ENCODE measurements around the gene CFAP91. TPM values are rescaled to one million over a fixed set of nuclear protein-coding genes. Genes with fewer than 3 reads are reported as not detected.

CFAP91 gene
- total and polyA plus RNA-seq, 9 of the 15 experiments (the other 6 are each of a cell fraction or from before 2014, with no cell fraction given), result not detected

GRCh38 chr3:119700269-119700919 lies 2.4 kb upstream of the CFAP91 start:
- no peaks in the 10 kb centered on the region for H3K27me3 ChIP-seq (ENCODE audit: control insufficient read depth in 2 of 2, insufficient read depth in 2 of 2, low read length in 2 of 2)
- no peak for ATAC-seq
- WGBS (ENCODE audit: insufficient coverage, low coverage, missing lambda C conversion rate), result 59% methylated on average over 4 of the region's 4 CpGs
- no peak overlapping the region for H3K27ac ChIP-seq (ENCODE audit: extremely low read depth, low read depth, low read length)
- TF ChIP-seq ELF1 (tag; IDR thresholded peaks at IDR 0.05) (peak; percentile 29; the same call in 1 of the 2 replicates), ZNF695 (CRISPR knock-in tag; IDR thresholded peaks at IDR 0.05) (no peak), CEBPG (CRISPR knock-in tag; IDR thresholded peaks at IDR 0.05) (no peak), CEBPG (tag; conservative IDR thresholded peaks at IDR 0.05 in 1 of 2, IDR thresholded peaks at IDR 0.05 in 1 of 2) (no peak), STAT5A (IDR thresholded peaks at IDR 0.05; ENCODE audit: borderline replicate concordance, low read length) (no peak), RCOR1 (IDR thresholded peaks at IDR 0.05; ENCODE audit: borderline replicate concordance in 1 of 2, low read depth in 2 of 2, low read length in 2 of 2) (no peak), ZZZ3 (IDR thresholded peaks at IDR 0.05) (no peak), KDM2B (CRISPR knock-in tag; IDR thresholded peaks at IDR 0.05) (no peak), ATF3 (IDR thresholded peaks at IDR 0.05) (peak; percentile 52; the same call in 1 of the 2 replicates), ATF3 (CRISPR knock-in tag; conservative IDR thresholded peaks at IDR 0.05) (no peak), RAD51 (IDR thresholded peaks at IDR 0.05; ENCODE audit: borderline replicate concordance, low read depth) (no peak), CREB1 (IDR thresholded peaks at IDR 0.05) (no peak), CREB1 (CRISPR knock-in tag; IDR thresholded peaks at IDR 0.05) (no peak), ZNF232 (CRISPR knock-in tag; IDR thresholded peaks at IDR 0.05) (no peak), RNF2 (IDR thresholded peaks at IDR 0.05) (no peak), CEBPB (tag; IDR thresholded peaks at IDR 0.05) (no peak), POLR2B (IDR thresholded peaks at IDR 0.05; ENCODE audit: low read depth, partially characterized antibody) (no peak), MAFK (IDR thresholded peaks at IDR 0.05; ENCODE audit: low read length) (no peak), SPI1 (IDR thresholded peaks at IDR 0.05; ENCODE audit: borderline replicate concordance, low read depth, low read length) (0 out of 2 replicates have a peak, but pooled peaks have one; percentile 8), FOXJ3 (CRISPR knock-in tag; IDR thresholded peaks at IDR 0.05) (no peak)
- H3K9me3 ChIP-seq (replicated peaks; ENCODE audit: control insufficient read depth, insufficient read depth, low read depth, low read length), result no peaks in the 10 kb centered on the region; the same call in none of the 2 replicates
- ChIA-PET CTCF (ENCODE audit: low intra/inter-chr PET ratio) (no interaction called here), POLR2A (no interaction called here)
- in situ Hi-C loops (cut with MboI) (no loop called here), intact Hi-C loops (cut with micrococcal nuclease) (no loop called here)
- H3K9me1 ChIP-seq (ENCODE audit: control insufficient read depth, insufficient read depth, low read length), result no peaks in the 10 kb centered on the region
- H3K9ac ChIP-seq (ENCODE audit: insufficient read depth in 1 of 2, low read depth in 2 of 2, low read length in 2 of 2), result no peak overlapping the region
- no peak overlapping the region for H3K4me2 ChIP-seq (ENCODE audit: insufficient read depth, low read length)
- H4K20me1 ChIP-seq (replicated peaks; ENCODE audit: control insufficient read depth, insufficient read depth, low read length), result no peaks in the 10 kb centered on the region
- H3K79me2 ChIP-seq (ENCODE audit: control insufficient read depth, insufficient read depth, low read length), result no peaks in the 10 kb centered on the region
- DNase-seq (ENCODE audit: extremely low read depth in 1 of 4, low spot score in 3 of 4), result no peak
- no peak overlapping the region for H3K4me3 ChIP-seq
- H2AFZ ChIP-seq (ENCODE audit: low read depth, low read length), result 0 out of 2 replicates have a peak overlapping the region, but pooled peaks have one; percentile 50
- H3K4me1 ChIP-seq (replicated peaks in 1 of 2; ENCODE audit: control insufficient read depth in 2 of 2, insufficient read depth in 2 of 2, low read length in 2 of 2), result peaks cover 0 to 2% of the 10 kb centered on the region in 2 experiments; a peak in 1 of 5 replicates
- BruUV-seq (replicated peaks), result no TSS peak
- FAIRE-seq, result no peak
- H3K36me3 ChIP-seq (ENCODE audit: control insufficient read depth, insufficient read depth, low read length), result no peaks in the 10 kb centered on the region
